C4-2B (cell line): Measurements from ENCODE around the gene CHST1.

Experiments used
- ZFX ChIP-seq: fragments of 450-650 bp; IDR thresholded peaks from 2 replicates; pipeline ENCODE4 v1.6.1; 2017
- TF ChIP-seq, protein P1 (sequence below): fragments of 450-650 bp; conservative IDR thresholded peaks from 2 replicates; pipeline ENCODE4 v1.5.1; 2017; ENCODE audit warnings: mild to moderate bottlenecking

DNA sequence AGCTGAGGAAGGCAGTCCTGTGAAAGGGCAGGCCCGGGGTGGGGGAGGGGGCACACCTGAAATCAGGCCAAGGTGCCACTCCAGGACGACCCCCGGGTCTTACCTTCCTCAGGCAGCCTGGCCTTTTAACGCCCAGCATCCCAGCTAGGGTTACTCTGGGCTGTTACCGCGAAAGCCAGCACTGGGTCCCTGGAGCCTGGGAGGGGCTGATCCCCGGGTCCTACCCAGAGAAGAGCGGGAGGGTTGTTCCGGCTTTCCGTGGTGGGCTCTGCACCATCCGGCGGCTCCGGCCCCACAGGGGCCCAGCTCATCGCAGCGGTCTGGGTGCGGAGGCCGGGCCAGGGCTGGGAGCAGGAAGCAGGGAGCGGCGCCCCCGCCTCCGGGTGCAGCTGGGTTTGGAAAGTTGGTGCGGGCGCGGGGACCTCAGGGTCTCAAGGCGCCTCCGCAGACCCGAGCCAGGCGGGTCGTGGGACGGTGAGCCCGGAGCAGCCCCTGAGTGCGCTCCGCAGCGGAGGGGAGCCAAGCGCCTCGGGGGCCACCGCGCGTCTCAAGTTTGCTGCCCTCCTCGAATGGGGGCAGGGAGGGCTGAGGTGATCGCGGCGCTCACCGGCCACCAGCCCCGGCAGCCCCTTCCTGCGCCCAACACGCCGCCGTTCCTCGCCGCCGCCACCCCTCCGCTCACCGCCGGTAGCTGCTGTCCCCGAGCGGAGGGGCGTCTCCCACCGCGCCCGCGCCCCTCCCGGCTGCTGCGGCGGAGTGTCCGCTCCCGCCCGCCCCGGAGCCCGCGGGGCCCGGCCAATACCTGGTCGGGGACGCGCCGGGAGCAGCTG is 831 bp downstream of the CHST1 start:
- TF ChIP-seq, protein P1, sequence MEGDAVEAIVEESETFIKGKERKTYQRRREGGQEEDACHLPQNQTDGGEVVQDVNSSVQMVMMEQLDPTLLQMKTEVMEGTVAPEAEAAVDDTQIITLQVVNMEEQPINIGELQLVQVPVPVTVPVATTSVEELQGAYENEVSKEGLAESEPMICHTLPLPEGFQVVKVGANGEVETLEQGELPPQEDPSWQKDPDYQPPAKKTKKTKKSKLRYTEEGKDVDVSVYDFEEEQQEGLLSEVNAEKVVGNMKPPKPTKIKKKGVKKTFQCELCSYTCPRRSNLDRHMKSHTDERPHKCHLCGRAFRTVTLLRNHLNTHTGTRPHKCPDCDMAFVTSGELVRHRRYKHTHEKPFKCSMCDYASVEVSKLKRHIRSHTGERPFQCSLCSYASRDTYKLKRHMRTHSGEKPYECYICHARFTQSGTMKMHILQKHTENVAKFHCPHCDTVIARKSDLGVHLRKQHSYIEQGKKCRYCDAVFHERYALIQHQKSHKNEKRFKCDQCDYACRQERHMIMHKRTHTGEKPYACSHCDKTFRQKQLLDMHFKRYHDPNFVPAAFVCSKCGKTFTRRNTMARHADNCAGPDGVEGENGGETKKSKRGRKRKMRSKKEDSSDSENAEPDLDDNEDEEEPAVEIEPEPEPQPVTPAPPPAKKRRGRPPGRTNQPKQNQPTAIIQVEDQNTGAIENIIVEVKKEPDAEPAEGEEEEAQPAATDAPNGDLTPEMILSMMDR, result no peak
- TF ChIP-seq ZFX, result no peak
